Thyroid gland (tissue), 4 donors: ENCODE measurements around the gene NT5C2. TPM values are rescaled to one million over a fixed set of nuclear protein-coding genes. Genes with fewer than 3 reads are reported as not detected.

Experiments
- DNase-seq, 2 donors: peaks; one replicate each; pipeline ENCODE4 v3.0.0-alpha.2; 2019
- H3K27ac ChIP-seq, 3 donors: fragments of 200-600 bp; sonication (generic); 1 replicate in 2 of 3; 2 replicates in 1 of 3; pipeline ENCODE4 v1.5.1; 2016 to 2019; ENCODE audit warnings: mild to moderate bottlenecking in 1 of 3, moderate library complexity in 1 of 3
- H3K27me3 ChIP-seq: fragments of 200-600 bp; sonication (generic); one replicate; pipeline ENCODE4 v1.5.1; 2019
- H3K36me3 ChIP-seq, 2 donors: fragments of 200-600 bp; sonication (generic); one replicate each; pipeline ENCODE4 v1.5.1; 2016 to 2019
- H3K4me1 ChIP-seq, 2 donors: fragments of 200-600 bp; sonication (generic); one replicate each; pipeline ENCODE4 v1.5.1; 2017 to 2019
- H3K4me3 ChIP-seq, 3 donors: fragments of 200-600 bp; sonication (generic); replicated peaks in 1 of 3; 1 replicate in 2 of 3; 2 replicates in 1 of 3; pipeline ENCODE4 v1.5.1; 2016; ENCODE audit warnings: mild to moderate bottlenecking in 1 of 3
- H3K9me3 ChIP-seq: fragments of 200-600 bp; sonication (generic); one replicate; pipeline ENCODE4 v1.5.1; 2017
- CTCF ChIP-seq, 6 experiments: fragments of 200-600 bp in 3 of 6; fragments of 450-650 bp in 3 of 6; sonication (generic) in 3 of 6; IDR thresholded peaks; one replicate each; pipeline ENCODE4 v1.5.1; 2016 to 2019; ENCODE audit warnings: antibody characterized with exemption in 6 of 6, mild to moderate bottlenecking in 2 of 6, inconsistent platforms in 1 of 6, moderate library complexity in 1 of 6
- POLR2A ChIP-seq, 2 donors: fragments of 450-650 bp; IDR thresholded peaks; one replicate each; pipeline ENCODE4 v1.6.1; 2017; ENCODE audit warnings: antibody characterized with exemption in 2 of 2, mild to moderate bottlenecking in 2 of 2, moderate library complexity in 1 of 2
- WGBS, 2 donors: methylation state at CpG; one replicate each; pipeline ENCODE4 v1.1.5; 2017; 5-methylcytosine and 5-hydroxymethylcytosine counted together
- intact Hi-C: fragments of 100-400 bp; cut with DNase I; formaldehyde crosslinking; loops from one replicate; pipeline ENCODE4 v1.15.1; 2023
- total RNA-seq, 4 donors: library from RNA; depleted of rRNA; stranded (reverse); fragments of >200 nt; gene quantifications; one replicate each; pipeline ENCODE4 v1.2.3, GENCODE V29; 2016

The NT5C2 gene
- total RNA-seq, 4 donors from 2014 or later: 194 to 238 (median 214) TPM

GRCh38 chr10:103064956-103065355, 128.1 kb downstream of the NT5C2 start:
- H3K36me3 ChIP-seq: no peaks in the 10 kb centered on the region
- no peak for DNase-seq
- 96% methylated on average over 4 of the region's 4 CpGs for whole genome bisulfite sequencing, 2 donors
- H3K27me3 ChIP-seq: no peaks in the 10 kb centered on the region
- no peaks in the 10 kb centered on the region for H3K4me1 ChIP-seq
- no peak overlapping the region for H3K27ac ChIP-seq
- H3K4me3 ChIP-seq: no peak overlapping the region
- no peaks in the 10 kb centered on the region for H3K9me3 ChIP-seq
- TF ChIP-seq CTCF (IDR thresholded peaks at IDR 0.05): no peak
- TF ChIP-seq POLR2A (IDR thresholded peaks at IDR 0.05): no peak
- intact Hi-C loops: loop anchor here (5.0 kb wide), 1 partner anchor 338 kb away; no protein-coding TSS in a partner anchor

- TF ChIP-seq POLR2A (IDR thresholded peaks at IDR 0.05): no peak
- peak in 1 of 6 experiments; percentile 15 for TF ChIP-seq CTCF (IDR thresholded peaks at IDR 0.05)
- 76 to 81% methylated on average over 15 of the region's 15 CpGs for WGBS, 2 donors
- H3K36me3 ChIP-seq: no peaks in the 10 kb centered on the region
- H3K9me3 ChIP-seq: no peaks in the 10 kb centered on the region
- no peaks in the 10 kb centered on the region for H3K4me1 ChIP-seq
- H3K27me3 ChIP-seq: no peaks in the 10 kb centered on the region
- intact Hi-C loops: no loop called here
- H3K4me3 ChIP-seq: no peak overlapping the region
- H3K27ac ChIP-seq: no peak overlapping the region
- DNase-seq: peak in 1 of 2 donors; percentile 19
Measured at GRCh38 chr10:103062854-103063590, 130.1 kb downstream of the NT5C2 start.

GRCh38 chr10:103060575-103060974, 132.5 kb downstream of the NT5C2 start:
- no peak for DNase-seq
- no peak overlapping the region for H3K4me3 ChIP-seq
- WGBS, 2 donors: 79 to 81% methylated on average over 2 of the region's 2 CpGs
- no peaks in the 10 kb centered on the region for H3K4me1 ChIP-seq
- H3K36me3 ChIP-seq: no peaks in the 10 kb centered on the region
- H3K27me3 ChIP-seq: no peaks in the 10 kb centered on the region
- no peaks in the 10 kb centered on the region for H3K9me3 ChIP-seq
- intact Hi-C loops: no loop called here
- TF ChIP-seq CTCF (IDR thresholded peaks at IDR 0.05) (no peak), POLR2A (IDR thresholded peaks at IDR 0.05) (no peak)
- H3K27ac ChIP-seq: no peak overlapping the region

- no peak overlapping the region for H3K27ac ChIP-seq
- H3K4me1 ChIP-seq: peaks cover 0 to 4% of the 10 kb centered on the region in 2 donors
- intact Hi-C loops: no loop called here
- no peaks in the 10 kb centered on the region for H3K9me3 ChIP-seq
- H3K36me3 ChIP-seq: no peaks in the 10 kb centered on the region
- DNase-seq: no peak
- no peaks in the 10 kb centered on the region for H3K27me3 ChIP-seq
- H3K4me3 ChIP-seq: no peak overlapping the region
- 78 to 83% methylated on average over 3 of the region's 3 CpGs for WGBS, 2 donors
- TF ChIP-seq POLR2A (IDR thresholded peaks at IDR 0.05): no peak
- no peak for TF ChIP-seq CTCF (IDR thresholded peaks at IDR 0.05)
Measured at GRCh38 chr10:103058034-103058433, 135.0 kb downstream of the NT5C2 start.

GRCh38 chr10:103055105-103055504, 138.0 kb downstream of the NT5C2 start:
- peaks cover 0 to 4% of the 10 kb centered on the region in 2 donors for H3K4me1 ChIP-seq
- no peaks in the 10 kb centered on the region for H3K36me3 ChIP-seq
- intact Hi-C loops: no loop called here
- 59 to 61% methylated on average over 4 of the region's 4 CpGs for WGBS, 2 donors
- no peak for TF ChIP-seq CTCF (IDR thresholded peaks at IDR 0.05)
- DNase-seq: no peak
- no peaks in the 10 kb centered on the region for H3K27me3 ChIP-seq
- H3K4me3 ChIP-seq: no peak overlapping the region
- H3K27ac ChIP-seq: no peak overlapping the region
- no peaks in the 10 kb centered on the region for H3K9me3 ChIP-seq
